Dermis blood vessel endothelial cell (primary cell): ENCODE measurements around the gene EYA4. TPM values are rescaled to one million over a fixed set of nuclear protein-coding genes. Genes with fewer than 3 reads are reported as not detected.

Experiments used
- DNase-seq: peaks from one replicate; pipeline ENCODE4 v3.0.0; 2010
- total RNA-seq: library from RNA; depleted of rRNA; stranded (reverse); fragments of >200 nt; gene quantifications from 2 replicates; pipeline ENCODE4 v1.2.3, GENCODE V29; 2014

EYA4 gene
- total RNA-seq, 1 donor from 2014 or later: under 0.01 TPM

GRCh38 chr6:133242637-133243585, 1.8 kb downstream of the EYA4 start:
- peak; percentile 1 for DNase-seq

GRCh38 chr6:133243723-133244305, 2.7 kb downstream of the EYA4 start:
- no peak for DNase-seq

- no peak for DNase-seq
Observed at GRCh38 chr6:133244519-133244918, 3.4 kb downstream of the EYA4 start.

- no peak for DNase-seq
Observed at GRCh38 chr6:133245007-133245406, 3.9 kb downstream of the EYA4 start.

GRCh38 chr6:133245422-133245903, 4.3 kb downstream of the EYA4 start:
- DNase-seq: no peak

GRCh38 chr6:133247581-133247980, 6.4 kb downstream of the EYA4 start:
- no peak for DNase-seq

GRCh38 chr6:133248241-133249001, 7.3 kb downstream of the EYA4 start:
- no peak for DNase-seq

- DNase-seq: no peak
Observed at GRCh38 chr6:133251688-133252087, 10.5 kb downstream of the EYA4 start.

- no peak for DNase-seq
Observed at GRCh38 chr6:133254552-133255228, 13.5 kb downstream of the EYA4 start.

- no peak for DNase-seq
Observed at GRCh38 chr6:133257545-133258105, 16.5 kb downstream of the EYA4 start.

- DNase-seq: no peak
Observed at GRCh38 chr6:133259561-133259960, 18.4 kb downstream of the EYA4 start.

- no peak for DNase-seq
Observed at GRCh38 chr6:133262804-133263203, 21.6 kb downstream of the EYA4 start.

GRCh38 chr6:133265066-133265465, 23.9 kb downstream of the EYA4 start:
- DNase-seq: no peak

- DNase-seq: no peak
Observed at GRCh38 chr6:133266186-133266585, 25.0 kb downstream of the EYA4 start.

- no peak for DNase-seq
Observed at GRCh38 chr6:133268621-133269020, 27.5 kb downstream of the EYA4 start.

GRCh38 chr6:133274813-133275212, 33.7 kb downstream of the EYA4 start:
- DNase-seq: no peak

GRCh38 chr6:133275213-133275612, 34.1 kb downstream of the EYA4 start:
- DNase-seq: no peak

GRCh38 chr6:133277228-133277899, 36.2 kb downstream of the EYA4 start:
- DNase-seq: no peak

GRCh38 chr6:133277900-133278545, 36.9 kb downstream of the EYA4 start:
- no peak for DNase-seq

GRCh38 chr6:133286765-133287164, 45.6 kb downstream of the EYA4 start:
- DNase-seq: peak; percentile 6

GRCh38 chr6:133288662-133289061, 47.5 kb downstream of the EYA4 start:
- no peak for DNase-seq
